NCI-H1048 (cell line): ENCODE results near the gene GCH1.
"Not testable (repeated sequence)": the region's sequence is repeated elsewhere in the genome, so short reads cannot be mapped to it uniquely, and the experiment has no call there.

Source experiments
- DNase-seq: peaks from one replicate; lab custom pipeline; 2025; lab: John Stamatoyannopoulos, UW

Gene GCH1

GRCh38 chr14:54818201-54819133, 84.2 kb downstream of the GCH1 start:
- DNase-seq, result no peak

GRCh38 chr14:54817506-54817905, 85.1 kb downstream of the GCH1 start:
- DNase-seq, result no peak

GRCh38 chr14:54816450-54816849, 86.2 kb downstream of the GCH1 start:
- no peak for DNase-seq

- no peak for DNase-seq
Observed at GRCh38 chr14:54815515-54815914, 87.1 kb downstream of the GCH1 start.

GRCh38 chr14:54815016-54815415, 87.6 kb downstream of the GCH1 start:
- DNase-seq, result no peak

GRCh38 chr14:54814076-54814475, 88.5 kb downstream of the GCH1 start:
- no peak for DNase-seq

- no peak for DNase-seq
Observed at GRCh38 chr14:54813081-54813480, 89.5 kb downstream of the GCH1 start.

GRCh38 chr14:54812617-54813016, 90.0 kb downstream of the GCH1 start:
- no peak for DNase-seq

GRCh38 chr14:54809767-54810166, 92.9 kb downstream of the GCH1 start:
- no peak for DNase-seq

GRCh38 chr14:54808326-54809161, 94.1 kb downstream of the GCH1 start:
- DNase-seq, result no peak

GRCh38 chr14:54807881-54808280, 94.7 kb downstream of the GCH1 start:
- no peak for DNase-seq

GRCh38 chr14:54807428-54807827, 95.2 kb downstream of the GCH1 start:
- DNase-seq, result no peak

- DNase-seq, result no peak
Observed at GRCh38 chr14:54806616-54807015, 96.0 kb downstream of the GCH1 start.

GRCh38 chr14:54805445-54806322, 96.9 kb downstream of the GCH1 start:
- DNase-seq, result peak; percentile 72

GRCh38 chr14:54805070-54805444, 97.6 kb downstream of the GCH1 start:
- DNase-seq, result no peak

GRCh38 chr14:54804538-54805041, 98.0 kb downstream of the GCH1 start:
- no peak for DNase-seq

GRCh38 chr14:54803926-54804537, 98.6 kb downstream of the GCH1 start:
- no peak for DNase-seq

GRCh38 chr14:54803396-54803795, 99.2 kb downstream of the GCH1 start:
- DNase-seq, result no peak

- not testable (repeated sequence) for DNase-seq
Observed at GRCh38 chr14:54801482-54801881, 101.1 kb downstream of the GCH1 start.

- no peak for DNase-seq
Observed at GRCh38 chr14:54798465-54799124, 104.0 kb downstream of the GCH1 start.

GRCh38 chr14:54797986-54798385, 104.6 kb downstream of the GCH1 start:
- no peak for DNase-seq
